Measurements from ENCODE around the gene GABRD.

GABRD gene

DNA sequence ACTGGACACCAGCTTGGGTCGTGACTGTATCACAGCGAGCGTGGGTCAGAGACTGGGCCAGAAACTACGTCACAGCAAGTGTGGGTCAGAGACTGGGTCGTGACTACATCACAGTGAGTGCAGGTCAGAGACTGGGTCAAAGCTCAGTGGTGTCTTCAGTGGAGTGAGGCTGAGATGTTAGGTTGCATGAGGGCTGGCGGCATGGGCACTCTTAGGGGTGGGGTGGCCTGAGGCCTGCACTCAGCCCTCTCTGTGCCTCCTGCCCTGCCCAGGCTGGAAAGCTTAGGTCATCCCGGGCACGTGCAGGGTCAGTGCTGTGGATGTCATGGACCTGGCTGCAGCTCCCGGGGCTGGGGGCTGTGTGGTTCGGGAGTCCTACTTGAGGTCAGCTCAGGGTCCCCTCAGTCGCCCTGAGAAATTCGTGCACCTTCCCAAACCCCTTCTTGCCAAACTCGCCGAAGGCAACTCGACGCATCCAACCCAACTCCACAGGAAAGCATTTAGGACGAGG is 34.5 kb upstream of the GABRD start:
- no peak overlapping the region for H3K9ac ChIP-seq
- no peak overlapping the region for H3K4me3 ChIP-seq (IDR thresholded peaks at IDR 0.05; ENCODE audit: insufficient read depth, low read depth, low read length)
- H3K27ac ChIP-seq = no peak overlapping the region
- H3K27me3 ChIP-seq (ENCODE audit: insufficient read depth, low read depth) = peaks cover 53% of the 10 kb centered on the region
- no peaks in the 10 kb centered on the region for H4K20me1 ChIP-seq (ENCODE audit: insufficient read depth)
- H3K4me1 ChIP-seq (ENCODE audit: low read depth, poor library complexity, severe bottlenecking) = no peaks in the 10 kb centered on the region
- H2AFZ ChIP-seq (ENCODE audit: low read depth) = no peak overlapping the region
- TF ChIP-seq CTCF (conservative IDR thresholded peaks at IDR 0.05; ENCODE audit: low read depth, low read length) = no peak
- H3K79me2 ChIP-seq (ENCODE audit: insufficient read depth, low read depth) = no peaks in the 10 kb centered on the region
- H3K36me3 ChIP-seq (ENCODE audit: insufficient read depth) = no peaks in the 10 kb centered on the region
- no peak overlapping the region for H3K4me2 ChIP-seq

DNA sequence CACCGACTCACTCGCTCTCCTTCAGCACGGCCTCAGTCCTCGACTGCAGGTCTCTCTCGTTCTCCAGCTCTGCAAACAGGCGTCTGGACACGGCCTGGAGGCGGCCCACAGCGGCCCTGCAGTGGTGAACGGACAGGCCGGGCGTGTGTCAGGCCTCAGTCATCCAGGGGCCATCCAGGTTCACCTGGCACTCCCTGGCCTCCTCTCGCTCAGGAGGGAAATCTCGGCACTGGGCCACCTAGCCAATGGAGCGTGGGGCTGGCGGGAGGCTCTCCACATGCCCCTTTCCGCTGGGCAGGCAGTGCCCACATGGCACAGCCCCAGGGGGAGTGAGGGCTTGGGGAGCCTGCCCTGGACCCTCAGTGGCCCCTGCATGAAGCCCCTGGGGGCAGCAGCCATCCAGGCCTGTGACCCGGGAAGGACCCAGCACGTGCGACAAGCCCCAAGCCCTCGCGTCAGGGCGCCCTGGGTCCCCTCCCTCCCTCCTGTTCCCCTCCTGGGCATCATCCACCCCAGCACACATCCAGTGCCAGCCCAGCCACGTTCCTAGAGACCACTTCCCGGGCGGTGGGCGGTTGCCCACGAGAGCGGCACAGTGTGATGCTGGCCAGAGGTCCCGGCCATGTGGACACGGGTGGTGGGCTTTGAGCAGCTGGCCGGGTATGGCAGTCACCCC is 33.6 kb upstream of the GABRD start:
- Histone ChIP-seq H3K4me3 (IDR thresholded peaks at IDR 0.05; ENCODE audit: insufficient read depth, low read depth, low read length) (no peak overlapping the region), H3K9ac (no peak overlapping the region), H3K79me2 (ENCODE audit: insufficient read depth, low read depth) (no peaks in the 10 kb centered on the region), H2AFZ (ENCODE audit: low read depth) (no peak overlapping the region), H4K20me1 (ENCODE audit: insufficient read depth) (no peaks in the 10 kb centered on the region), H3K27ac (no peak overlapping the region), H3K4me2 (no peak overlapping the region), H3K27me3 (ENCODE audit: insufficient read depth, low read depth) (peaks cover 61% of the 10 kb centered on the region), H3K36me3 (ENCODE audit: insufficient read depth) (no peaks in the 10 kb centered on the region), H3K4me1 (ENCODE audit: low read depth, poor library complexity, severe bottlenecking) (no peaks in the 10 kb centered on the region)
- no peak for TF ChIP-seq CTCF (conservative IDR thresholded peaks at IDR 0.05; ENCODE audit: low read depth, low read length)

GRCh38 chr1:1986451-1987141 is 32.5 kb upstream of the GABRD start:
- Histone ChIP-seq H3K4me1 (ENCODE audit: low read depth, poor library complexity, severe bottlenecking) (no peaks in the 10 kb centered on the region), H3K36me3 (ENCODE audit: insufficient read depth) (no peaks in the 10 kb centered on the region), H3K9ac (no peak overlapping the region), H3K27me3 (ENCODE audit: insufficient read depth, low read depth) (peaks cover 72% of the 10 kb centered on the region), H4K20me1 (ENCODE audit: insufficient read depth) (no peaks in the 10 kb centered on the region), H3K27ac (no peak overlapping the region), H3K79me2 (ENCODE audit: insufficient read depth, low read depth) (no peaks in the 10 kb centered on the region), H3K4me2 (no peak overlapping the region), H2AFZ (ENCODE audit: low read depth) (no peak overlapping the region), H3K4me3 (IDR thresholded peaks at IDR 0.05; ENCODE audit: insufficient read depth, low read depth, low read length) (no peak overlapping the region)
- TF ChIP-seq CTCF (conservative IDR thresholded peaks at IDR 0.05; ENCODE audit: low read depth, low read length) = no peak

GRCh38 chr1:1987142-1987510 is 32.0 kb upstream of the GABRD start:
- H3K4me1 ChIP-seq (ENCODE audit: low read depth, poor library complexity, severe bottlenecking) = no peaks in the 10 kb centered on the region
- peaks cover 75% of the 10 kb centered on the region for H3K27me3 ChIP-seq (ENCODE audit: insufficient read depth, low read depth)
- H3K4me2 ChIP-seq = no peak overlapping the region
- H3K27ac ChIP-seq = no peak overlapping the region
- H3K36me3 ChIP-seq (ENCODE audit: insufficient read depth) = no peaks in the 10 kb centered on the region
- no peak overlapping the region for H3K4me3 ChIP-seq (IDR thresholded peaks at IDR 0.05; ENCODE audit: insufficient read depth, low read depth, low read length)
- H4K20me1 ChIP-seq (ENCODE audit: insufficient read depth) = no peaks in the 10 kb centered on the region
- no peak overlapping the region for H2AFZ ChIP-seq (ENCODE audit: low read depth)
- no peak for TF ChIP-seq CTCF (conservative IDR thresholded peaks at IDR 0.05; ENCODE audit: low read depth, low read length)
- no peaks in the 10 kb centered on the region for H3K79me2 ChIP-seq (ENCODE audit: insufficient read depth, low read depth)
- H3K9ac ChIP-seq = no peak overlapping the region

All from KMS-11 (cell line).